Breast epithelium (tissue), 3 donors: ENCODE results near the gene MINDY4B.

Source experiments
- CTCF ChIP-seq, 3 donors: fragments of 450-650 bp; IDR thresholded peaks; one replicate each; pipeline ENCODE4 v1.5.1; 2016 to 2017; ENCODE audit warnings: antibody characterized with exemption in 3 of 3, mild to moderate bottlenecking in 3 of 3, moderate library complexity in 3 of 3
- POLR2A ChIP-seq: fragments of 450-650 bp; IDR thresholded peaks from one replicate; pipeline ENCODE4 v1.6.1; 2016; ENCODE audit warnings: antibody characterized with exemption, mild to moderate bottlenecking, moderate library complexity
- POLR2AphosphoS5 ChIP-seq, 3 donors: sonication (generic); formaldehyde crosslinking; IDR thresholded peaks; one replicate each; pipeline ENCODE4 v1.6.1; 2017; ENCODE audit warnings: antibody characterized with exemption in 3 of 3

GRCh38 chr3:150885535-150885934 lies 19.7 kb downstream of the MINDY4B start:
- TF ChIP-seq POLR2A (no peak), CTCF (IDR thresholded peaks at IDR 0.05) (no peak), POLR2AphosphoS5 (IDR thresholded peaks at IDR 0.05) (no peak)
